Hepatocyte (in vitro differentiated cells): Measurements from ENCODE around the gene CD99L2. TPM values are rescaled to one million over a fixed set of nuclear protein-coding genes. Genes with fewer than 3 reads are reported as not detected.

ENCODE experiments used
- DNase-seq: peaks from one replicate; pipeline ENCODE4 v3.0.0-alpha.2; 2016; ENCODE audit warnings: low spot score
- H2AFZ ChIP-seq: fragments of 200-600 bp; sonication (generic); 2 replicates; pipeline ENCODE4 v1.6.0; 2016; ENCODE audit warnings: antibody characterized with exemption, mild to moderate bottlenecking
- H3K27ac ChIP-seq: fragments of 200-600 bp; sonication (generic); 2 replicates; pipeline ENCODE4 v1.5.1; 2016; ENCODE audit warnings: mild to moderate bottlenecking
- H3K27me3 ChIP-seq: fragments of 200-600 bp; sonication (generic); 2 replicates; pipeline ENCODE4 v1.6.1; 2016
- H3K36me3 ChIP-seq: fragments of 200-600 bp; sonication (generic); replicated peaks from 2 replicates; pipeline ENCODE4 v1.5.1; 2016; ENCODE audit warnings: low read depth; ENCODE audit not compliant: insufficient read depth
- H3K4me1 ChIP-seq: fragments of 200-600 bp; sonication (generic); 2 replicates; pipeline ENCODE4 v1.5.1; 2016; ENCODE audit warnings: mild to moderate bottlenecking, moderate library complexity; ENCODE audit not compliant: insufficient read depth
- H3K4me2 ChIP-seq: fragments of 200-600 bp; sonication (generic); 2 replicates; pipeline ENCODE4 v1.6.0; 2016
- H3K4me3 ChIP-seq: fragments of 200-600 bp; sonication (generic); 2 replicates; pipeline ENCODE4 v1.5.1; 2016; ENCODE audit warnings: mild to moderate bottlenecking
- H3K79me2 ChIP-seq: fragments of 200-600 bp; sonication (generic); 2 replicates; pipeline ENCODE4 v1.6.0; 2017; ENCODE audit warnings: mild to moderate bottlenecking
- H3K9me2 ChIP-seq: fragments of 200-600 bp; sonication (generic); replicated peaks from 2 replicates; pipeline ENCODE4 v1.6.0; 2017; ENCODE audit warnings: mild to moderate bottlenecking; ENCODE audit not compliant: insufficient read depth
- H3K9me3 ChIP-seq: fragments of 200-600 bp; sonication (generic); 2 replicates; pipeline ENCODE4 v1.5.1; 2016; ENCODE audit warnings: low read depth, mild to moderate bottlenecking
- H4K20me1 ChIP-seq: fragments of 200-600 bp; sonication (generic); 2 replicates; pipeline ENCODE4 v1.6.0; 2016; ENCODE audit warnings: mild to moderate bottlenecking; ENCODE audit not compliant: insufficient read depth, poor library complexity, severe bottlenecking
- CTCF ChIP-seq: fragments of 200-600 bp; sonication (generic); IDR thresholded peaks from 2 replicates; pipeline ENCODE4 v1.5.1; 2016; ENCODE audit warnings: antibody characterized with exemption, mild to moderate bottlenecking; ENCODE audit not compliant: poor library complexity
- EZH2 ChIP-seq: fragments of 200-600 bp; sonication (generic); IDR thresholded peaks from 2 replicates; pipeline ENCODE4 v1.6.1; 2016; ENCODE audit warnings: antibody characterized with exemption, mild to moderate bottlenecking, borderline replicate concordance
- EZH2phosphoT487 ChIP-seq: fragments of 200-600 bp; sonication (generic); IDR thresholded peaks from one replicate; pipeline ENCODE4 v1.6.1; 2018; ENCODE audit warnings: antibody characterized with exemption, mild to moderate bottlenecking, low read depth, moderate library complexity; ENCODE audit not compliant: unreplicated experiment, severe bottlenecking
- WGBS: methylation state at CpG from one replicate; pipeline ENCODE4 v1.1.6; 2016; ENCODE audit warnings: low lambda C conversion rate; ENCODE audit errors: missing lambda C conversion rate; 5-methylcytosine and 5-hydroxymethylcytosine counted together
- polyA plus RNA-seq: library from polyadenylated mRNA; unstranded; fragments of >200 nt; fragmentation: Nextera tagmentation; extraction: Ambion mirVana; gene quantifications from 2 replicates; pipeline ENCODE4 v1.2.1, GENCODE V29; 2016
- total RNA-seq: library from RNA; depleted of rRNA; stranded (reverse); fragments of >200 nt; gene quantifications from 2 replicates; pipeline ENCODE4 v1.2.3, GENCODE V29; 2014

The CD99L2 gene
- total and polyA plus RNA-seq, 2 experiments from 2014 or later, result 32.0 to 35.1 TPM

- no peaks in the 10 kb centered on the region for H3K79me2 ChIP-seq
- 90% methylated on average over 6 of the region's 6 CpGs for WGBS
Observed at GRCh38 chrX:150906694-150907093, 8.2 kb upstream of the CD99L2 start.

GRCh38 chrX:150905293-150905692 is 6.8 kb upstream of the CD99L2 start:
- H3K4me1 ChIP-seq, result no peaks in the 10 kb centered on the region
- H3K4me3 ChIP-seq, result no peak overlapping the region
- no peaks in the 10 kb centered on the region for H3K36me3 ChIP-seq
- WGBS, result 50% methylated on average over 3 of the region's 3 CpGs
- no peak for DNase-seq
- no peak for TF ChIP-seq EZH2
- no peak for TF ChIP-seq CTCF
- no peaks in the 10 kb centered on the region for H3K9me3 ChIP-seq
- H3K79me2 ChIP-seq, result no peaks in the 10 kb centered on the region
- H4K20me1 ChIP-seq, result no peaks in the 10 kb centered on the region
- H2AFZ ChIP-seq, result no peak overlapping the region
- H3K27me3 ChIP-seq, result peaks cover 2% of the 10 kb centered on the region
- no peaks in the 10 kb centered on the region for H3K9me2 ChIP-seq
- H3K4me2 ChIP-seq, result no peak overlapping the region
- H3K27ac ChIP-seq, result no peak overlapping the region

More at GRCh38 chrX:150906694-150907093, 8.2 kb upstream of the CD99L2 start:
- Histone ChIP-seq H3K27me3 (peaks cover 2% of the 10 kb centered on the region), H3K36me3 (no peaks in the 10 kb centered on the region), H3K9me3 (no peaks in the 10 kb centered on the region), H3K4me3 (no peak overlapping the region), H3K4me1 (no peaks in the 10 kb centered on the region), H3K27ac (no peak overlapping the region), H3K4me2 (no peak overlapping the region), H3K9me2 (no peaks in the 10 kb centered on the region), H4K20me1 (no peaks in the 10 kb centered on the region), H2AFZ (no peak overlapping the region)
- no peak for TF ChIP-seq CTCF
- TF ChIP-seq EZH2phosphoT487, result no peak
- no peak for TF ChIP-seq EZH2
- no peak for DNase-seq

GRCh38 chrX:150903110-150903508 is 4.6 kb upstream of the CD99L2 start:
- Histone ChIP-seq H3K27me3 (peaks cover 2% of the 10 kb centered on the region), H3K9me2 (no peaks in the 10 kb centered on the region), H3K27ac (no peak overlapping the region), H3K4me2 (no peak overlapping the region), H2AFZ (no peak overlapping the region), H3K36me3 (no peaks in the 10 kb centered on the region), H3K79me2 (no peaks in the 10 kb centered on the region), H4K20me1 (no peaks in the 10 kb centered on the region), H3K4me3 (no peak overlapping the region), H3K9me3 (no peaks in the 10 kb centered on the region), H3K4me1 (no peaks in the 10 kb centered on the region)
- TF ChIP-seq EZH2 (no peak), CTCF (no peak), EZH2phosphoT487 (no peak)
- WGBS, result 48% methylated on average over 6 of the region's 6 CpGs
- no peak for DNase-seq
